DND-41 (cell line): Measurements from ENCODE around the gene MEA1.

Experiments used
- ATAC-seq: fragments of 200-7000 bp; cut with Tn5 transposase; 3 replicates; pipeline ENCODE4 v1.9.1; 2021; ENCODE audit warnings: low read depth; ENCODE audit not compliant: insufficient read depth
- DNase-seq: peaks from one replicate; pipeline ENCODE4 v3.0.0-alpha.2; 2020
- H2AFZ ChIP-seq: 2 replicates; pipeline ENCODE4 v1.6.0; 2012; ENCODE audit warnings: low read depth, low read length
- H3K27ac ChIP-seq: 2 replicates; pipeline ENCODE4 v1.5.1; 2012; ENCODE audit warnings: low read length, inconsistent platforms
- H3K27me3 ChIP-seq: fragments of 200-600 bp; sonication (generic); 2 replicates; pipeline ENCODE4 v1.6.0; 2012; ENCODE audit warnings: low read length, mild to moderate bottlenecking, inconsistent platforms; ENCODE audit not compliant: insufficient read depth, poor library complexity
- H3K36me3 ChIP-seq: 2 replicates; pipeline ENCODE4 v1.5.1; 2012; ENCODE audit warnings: low read length, inconsistent platforms; ENCODE audit not compliant: insufficient read depth
- H3K4me1 ChIP-seq: 2 replicates; pipeline ENCODE4 v1.5.1; 2012; ENCODE audit warnings: mild to moderate bottlenecking, low read length; ENCODE audit not compliant: insufficient read depth
- H3K4me2 ChIP-seq: 2 replicates; pipeline ENCODE4 v1.6.0; 2012; ENCODE audit warnings: mild to moderate bottlenecking, moderate library complexity, low read length, inconsistent platforms; ENCODE audit not compliant: insufficient read depth
- H3K4me3 ChIP-seq, 2 experiments: fragments of 200-600 bp in 1 of 2; shearing (Covaris generic) in 1 of 2; 2 replicates each; pipeline ENCODE4 v1.5.1; 2012 to 2016; ENCODE audit warnings: inconsistent platforms in 2 of 2, low read length in 2 of 2, mild to moderate bottlenecking in 2 of 2, low read depth in 1 of 2, moderate library complexity in 1 of 2
- H3K79me2 ChIP-seq: 2 replicates; pipeline ENCODE4 v1.6.0; 2012; ENCODE audit warnings: low read length, inconsistent platforms; ENCODE audit not compliant: insufficient read depth
- H3K9ac ChIP-seq: 2 replicates; pipeline ENCODE4 v1.6.0; 2012; ENCODE audit warnings: low read depth, mild to moderate bottlenecking, inconsistent platforms, low read length, moderate library complexity
- H3K9me3 ChIP-seq: 2 replicates; pipeline ENCODE4 v1.5.1; 2012; ENCODE audit warnings: low read length, moderate library complexity, mild to moderate bottlenecking, inconsistent platforms; ENCODE audit not compliant: insufficient read depth, severe bottlenecking
- H4K20me1 ChIP-seq: 2 replicates; pipeline ENCODE4 v1.6.0; 2012; ENCODE audit warnings: low read length; ENCODE audit not compliant: insufficient read depth
- EZH2 ChIP-seq: IDR thresholded peaks from 3 replicates; pipeline ENCODE4 v1.6.1; 2012; ENCODE audit warnings: borderline replicate concordance, low read depth, mild to moderate bottlenecking, moderate library complexity, low read length, inconsistent platforms; ENCODE audit not compliant: severe bottlenecking
- TF ChIP-seq, protein P1 (sequence below): IDR thresholded peaks from 2 replicates; pipeline ENCODE4 v1.5.1; 2012; ENCODE audit warnings: borderline replicate concordance, low read length, moderate library complexity, mild to moderate bottlenecking; ENCODE audit not compliant: poor library complexity, severe bottlenecking; ENCODE audit errors: extremely low read depth

Gene MEA1

GRCh38 chr6:43021270-43022047, 7.7 kb upstream of the MEA1 start, which contains the start of gene RRP36:
TSS of gene RRP36 (plus strand) at chr6:43021623. CDS start at chr6:43021655, 32 bp downstream.
- H3K27ac ChIP-seq: peak within 1 kb of the TSS; percentile 72
- ATAC-seq (peak; percentile 90), DNase-seq (peak; percentile 81)

GRCh38 chr6:43020847-43021246, 7.1 kb upstream of the MEA1 start:
- peak overlapping the region; percentile 58 to 86; a peak in 3 of 4 replicates for H3K4me3 ChIP-seq
- peaks cover 75% of the 10 kb centered on the region for H3K36me3 ChIP-seq
- peak; percentile 31 for DNase-seq
- peak overlapping the region; percentile 72 for H3K27ac ChIP-seq
- peak; percentile 28 for ATAC-seq
- peaks cover 64% of the 10 kb centered on the region for H3K4me1 ChIP-seq
- H4K20me1 ChIP-seq: peaks cover 34% of the 10 kb centered on the region
- TF ChIP-seq, protein P1, sequence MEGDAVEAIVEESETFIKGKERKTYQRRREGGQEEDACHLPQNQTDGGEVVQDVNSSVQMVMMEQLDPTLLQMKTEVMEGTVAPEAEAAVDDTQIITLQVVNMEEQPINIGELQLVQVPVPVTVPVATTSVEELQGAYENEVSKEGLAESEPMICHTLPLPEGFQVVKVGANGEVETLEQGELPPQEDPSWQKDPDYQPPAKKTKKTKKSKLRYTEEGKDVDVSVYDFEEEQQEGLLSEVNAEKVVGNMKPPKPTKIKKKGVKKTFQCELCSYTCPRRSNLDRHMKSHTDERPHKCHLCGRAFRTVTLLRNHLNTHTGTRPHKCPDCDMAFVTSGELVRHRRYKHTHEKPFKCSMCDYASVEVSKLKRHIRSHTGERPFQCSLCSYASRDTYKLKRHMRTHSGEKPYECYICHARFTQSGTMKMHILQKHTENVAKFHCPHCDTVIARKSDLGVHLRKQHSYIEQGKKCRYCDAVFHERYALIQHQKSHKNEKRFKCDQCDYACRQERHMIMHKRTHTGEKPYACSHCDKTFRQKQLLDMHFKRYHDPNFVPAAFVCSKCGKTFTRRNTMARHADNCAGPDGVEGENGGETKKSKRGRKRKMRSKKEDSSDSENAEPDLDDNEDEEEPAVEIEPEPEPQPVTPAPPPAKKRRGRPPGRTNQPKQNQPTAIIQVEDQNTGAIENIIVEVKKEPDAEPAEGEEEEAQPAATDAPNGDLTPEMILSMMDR: no peak
- TF ChIP-seq EZH2: no peak
- peak overlapping the region; percentile 79 for H3K4me2 ChIP-seq
- no peaks in the 10 kb centered on the region for H3K27me3 ChIP-seq
- H3K9ac ChIP-seq: peak overlapping the region; percentile 58
- H3K9me3 ChIP-seq: no peaks in the 10 kb centered on the region
- H2AFZ ChIP-seq: peak overlapping the region; percentile 73
- peaks cover 64% of the 10 kb centered on the region for H3K79me2 ChIP-seq

More at GRCh38 chr6:43021270-43022047, 7.7 kb upstream of the MEA1 start, which contains the start of gene RRP36:
- Histone ChIP-seq H4K20me1 (peaks cover 29% of the 10 kb centered on the region), H3K9ac (peak within 1 kb of the TSS; percentile 58), H2AFZ (peak within 1 kb of the TSS; percentile 73), H3K36me3 (peaks cover 75% of the 10 kb centered on the region), H3K79me2 (peaks cover 58% of the 10 kb centered on the region), H3K27me3 (no peaks in the 10 kb centered on the region), H3K9me3 (no peaks in the 10 kb centered on the region), H3K4me1 (peaks cover 58% of the 10 kb centered on the region), H3K4me2 (peak within 1 kb of the TSS; percentile 79), H3K4me3 (peak within 1 kb of the TSS; percentile 58 to 86; a peak in 3 of 4 replicates)
- TF ChIP-seq, protein P1: no peak
- TF ChIP-seq EZH2: no peak

GRCh38 chr6:43020052-43020705, 6.4 kb upstream of the MEA1 start:
- Histone ChIP-seq H3K27me3 (no peaks in the 10 kb centered on the region), H2AFZ (no peak overlapping the region), H3K27ac (peak overlapping the region; percentile 72; the same call in 1 of the 2 replicates), H3K4me2 (peak overlapping the region; percentile 79), H3K4me1 (peaks cover 70% of the 10 kb centered on the region), H3K9ac (peak overlapping the region; percentile 58; the same call in 1 of the 2 replicates), H3K79me2 (peaks cover 71% of the 10 kb centered on the region), H4K20me1 (peaks cover 37% of the 10 kb centered on the region), H3K4me3 (peak overlapping the region in 1 of 2 experiments; percentile 86; a peak in 2 of 4 replicates), H3K9me3 (no peaks in the 10 kb centered on the region), H3K36me3 (peaks cover 71% of the 10 kb centered on the region)
- no peak for DNase-seq
- TF ChIP-seq, protein P1: no peak
- TF ChIP-seq EZH2: no peak
- ATAC-seq: no peak
